ENCODE data around the gene DVL1.

Gene DVL1

DNA sequence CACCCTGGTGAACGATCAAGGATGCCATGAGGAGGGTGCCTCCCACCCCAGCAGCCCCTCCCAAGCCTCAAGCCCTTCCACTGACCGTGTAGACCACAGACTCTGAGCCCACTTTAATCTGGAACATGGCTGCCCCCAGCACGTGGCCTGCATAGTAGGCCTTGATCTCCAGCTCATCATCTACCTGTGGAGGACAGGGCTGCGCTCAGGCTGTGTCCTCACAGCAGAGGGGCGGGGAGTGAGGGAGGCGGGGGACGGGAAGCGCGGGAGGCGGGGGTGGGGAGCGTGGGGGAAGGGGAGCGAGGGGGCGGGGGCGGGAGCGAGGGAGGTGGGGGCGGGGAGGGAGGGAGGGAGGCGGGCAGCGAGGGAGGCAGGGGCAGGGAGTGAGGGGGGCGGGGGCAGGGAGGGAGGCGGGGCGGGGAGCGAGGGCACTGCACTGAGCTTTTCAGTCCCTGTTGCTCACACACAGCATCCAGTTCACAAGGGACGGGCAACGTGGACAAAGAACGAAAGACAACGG is 33.7 kb downstream of the DVL1 start:
- no peaks in the 10 kb centered on the region for H3K9me3 ChIP-seq (ENCODE audit: severe bottlenecking)
- DNase-seq = peak; percentile 87
- H3K27ac ChIP-seq = peak overlapping the region; percentile 76
- H3K27me3 ChIP-seq (ENCODE audit: insufficient read depth, low read depth, severe bottlenecking) = no peaks in the 10 kb centered on the region
- peaks cover 93% of the 10 kb centered on the region for H3K36me3 ChIP-seq
- TF ChIP-seq, protein P1, sequence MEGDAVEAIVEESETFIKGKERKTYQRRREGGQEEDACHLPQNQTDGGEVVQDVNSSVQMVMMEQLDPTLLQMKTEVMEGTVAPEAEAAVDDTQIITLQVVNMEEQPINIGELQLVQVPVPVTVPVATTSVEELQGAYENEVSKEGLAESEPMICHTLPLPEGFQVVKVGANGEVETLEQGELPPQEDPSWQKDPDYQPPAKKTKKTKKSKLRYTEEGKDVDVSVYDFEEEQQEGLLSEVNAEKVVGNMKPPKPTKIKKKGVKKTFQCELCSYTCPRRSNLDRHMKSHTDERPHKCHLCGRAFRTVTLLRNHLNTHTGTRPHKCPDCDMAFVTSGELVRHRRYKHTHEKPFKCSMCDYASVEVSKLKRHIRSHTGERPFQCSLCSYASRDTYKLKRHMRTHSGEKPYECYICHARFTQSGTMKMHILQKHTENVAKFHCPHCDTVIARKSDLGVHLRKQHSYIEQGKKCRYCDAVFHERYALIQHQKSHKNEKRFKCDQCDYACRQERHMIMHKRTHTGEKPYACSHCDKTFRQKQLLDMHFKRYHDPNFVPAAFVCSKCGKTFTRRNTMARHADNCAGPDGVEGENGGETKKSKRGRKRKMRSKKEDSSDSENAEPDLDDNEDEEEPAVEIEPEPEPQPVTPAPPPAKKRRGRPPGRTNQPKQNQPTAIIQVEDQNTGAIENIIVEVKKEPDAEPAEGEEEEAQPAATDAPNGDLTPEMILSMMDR (IDR thresholded peaks at IDR 0.05; ENCODE audit: low read depth, low read length) = no peak
- H3K4me3 ChIP-seq (ENCODE audit: low read depth, low read length) = no peak overlapping the region

DNA sequence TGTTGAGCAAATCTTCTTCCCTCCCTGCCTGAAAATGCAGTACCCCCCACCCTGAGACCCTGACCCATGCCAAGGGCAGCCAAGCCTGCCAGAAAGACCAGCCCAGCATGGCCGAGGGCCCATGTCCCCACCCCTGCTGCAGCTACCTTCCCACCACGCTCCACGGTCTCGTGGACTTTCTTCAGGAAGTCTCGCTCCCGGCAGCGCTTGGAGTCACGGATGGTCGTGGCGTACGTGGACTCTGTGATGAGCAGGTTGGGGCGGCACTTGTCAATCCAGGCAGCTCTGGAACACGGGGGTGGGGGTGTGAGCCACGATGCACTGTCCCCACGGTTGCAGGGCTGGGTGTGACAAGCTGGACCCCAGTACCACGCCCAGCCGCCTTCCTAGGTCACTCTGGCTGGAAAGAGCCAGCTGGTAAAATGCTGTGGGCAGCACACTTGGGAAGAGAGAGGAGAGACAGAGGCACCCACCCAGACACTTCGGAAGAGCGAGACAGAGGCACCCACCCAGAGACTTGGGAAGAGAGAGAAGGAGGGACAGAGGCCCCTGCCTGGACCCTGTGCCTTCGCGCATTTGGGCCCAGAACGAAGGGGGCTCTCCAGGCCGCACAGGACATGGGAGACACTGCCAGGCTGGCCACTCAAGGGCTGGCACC is 34.4 kb downstream of the DVL1 start:
- Histone ChIP-seq H3K4me3 (ENCODE audit: low read depth, low read length) (no peak overlapping the region), H3K27ac (peak overlapping the region; percentile 76), H3K27me3 (ENCODE audit: insufficient read depth, low read depth, severe bottlenecking) (no peaks in the 10 kb centered on the region), H3K36me3 (peaks cover 93% of the 10 kb centered on the region), H3K9me3 (ENCODE audit: severe bottlenecking) (no peaks in the 10 kb centered on the region)
- TF ChIP-seq, protein P1 (IDR thresholded peaks at IDR 0.05; ENCODE audit: low read depth, low read length) = no peak
- no peak for DNase-seq

DNA sequence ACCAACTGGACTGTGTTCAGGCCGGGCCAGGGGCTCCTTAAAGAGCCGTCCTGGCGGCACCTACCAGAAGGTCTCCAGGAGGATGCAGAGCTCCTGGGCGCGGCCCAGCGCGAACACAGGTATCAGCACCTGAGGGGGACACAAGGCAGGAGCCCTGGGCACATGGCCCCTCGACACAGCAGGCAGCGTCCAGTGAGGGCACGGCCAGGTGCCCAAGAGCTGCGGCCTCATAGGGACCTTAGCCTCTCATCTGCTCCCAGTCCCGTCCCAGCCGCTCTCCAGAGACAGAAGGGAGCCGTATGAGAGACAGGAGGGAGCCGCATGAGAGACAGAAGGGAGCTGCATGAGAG is 35.0 kb downstream of the DVL1 start:
- no peaks in the 10 kb centered on the region for H3K9me3 ChIP-seq (ENCODE audit: severe bottlenecking)
- H3K36me3 ChIP-seq = peaks cover 93% of the 10 kb centered on the region
- TF ChIP-seq, protein P1 (IDR thresholded peaks at IDR 0.05; ENCODE audit: low read depth, low read length) = no peak
- H3K27me3 ChIP-seq (ENCODE audit: insufficient read depth, low read depth, severe bottlenecking) = no peaks in the 10 kb centered on the region
- no peak for DNase-seq
- H3K4me3 ChIP-seq (ENCODE audit: low read depth, low read length) = no peak overlapping the region
- peak overlapping the region; percentile 27; the same call in 1 of the 2 replicates for H3K27ac ChIP-seq

DNA sequence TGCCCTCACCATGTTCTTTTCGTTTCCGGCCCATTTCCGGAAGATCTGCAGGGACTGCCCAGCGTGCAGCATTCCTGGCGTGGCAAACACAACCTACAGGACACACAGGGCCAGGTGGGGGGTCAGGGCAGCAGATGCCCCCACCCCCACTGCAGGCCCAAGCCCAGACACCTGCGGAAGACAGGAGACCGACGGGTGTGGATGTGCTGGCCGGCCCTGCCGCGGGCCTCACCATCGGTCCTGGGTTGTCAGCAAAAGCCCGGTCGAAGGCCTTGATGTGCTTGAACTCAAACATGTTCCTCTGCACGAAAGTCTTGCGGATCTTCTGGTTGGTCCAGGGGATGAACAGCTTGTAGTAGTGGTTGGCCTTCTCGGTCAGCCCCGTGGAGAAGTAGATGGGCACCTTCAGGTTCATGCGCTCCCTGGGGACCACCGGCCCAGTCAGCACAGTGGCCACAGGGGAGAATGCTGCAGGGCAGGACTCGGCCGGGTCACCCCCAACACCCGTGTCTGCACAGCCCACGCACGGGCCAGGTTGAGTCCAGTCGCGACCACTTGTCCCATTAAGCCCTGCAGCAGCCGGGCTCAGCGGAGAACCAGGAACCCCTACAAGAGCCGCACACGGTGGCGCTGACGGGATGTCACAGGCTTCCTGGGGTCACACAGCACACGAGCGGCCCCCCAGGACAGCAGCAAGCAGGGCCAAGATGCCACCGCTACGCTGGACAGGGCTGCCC is 35.5 kb downstream of the DVL1 start:
- Histone ChIP-seq H3K9me3 (ENCODE audit: severe bottlenecking) (no peaks in the 10 kb centered on the region), H3K36me3 (peaks cover 93% of the 10 kb centered on the region), H3K4me3 (ENCODE audit: low read depth, low read length) (no peak overlapping the region), H3K27me3 (ENCODE audit: insufficient read depth, low read depth, severe bottlenecking) (no peaks in the 10 kb centered on the region), H3K27ac (no peak overlapping the region; the same call in 1 of the 2 replicates)
- TF ChIP-seq, protein P1 (IDR thresholded peaks at IDR 0.05; ENCODE audit: low read depth, low read length) = no peak
- DNase-seq = no peak

DNA sequence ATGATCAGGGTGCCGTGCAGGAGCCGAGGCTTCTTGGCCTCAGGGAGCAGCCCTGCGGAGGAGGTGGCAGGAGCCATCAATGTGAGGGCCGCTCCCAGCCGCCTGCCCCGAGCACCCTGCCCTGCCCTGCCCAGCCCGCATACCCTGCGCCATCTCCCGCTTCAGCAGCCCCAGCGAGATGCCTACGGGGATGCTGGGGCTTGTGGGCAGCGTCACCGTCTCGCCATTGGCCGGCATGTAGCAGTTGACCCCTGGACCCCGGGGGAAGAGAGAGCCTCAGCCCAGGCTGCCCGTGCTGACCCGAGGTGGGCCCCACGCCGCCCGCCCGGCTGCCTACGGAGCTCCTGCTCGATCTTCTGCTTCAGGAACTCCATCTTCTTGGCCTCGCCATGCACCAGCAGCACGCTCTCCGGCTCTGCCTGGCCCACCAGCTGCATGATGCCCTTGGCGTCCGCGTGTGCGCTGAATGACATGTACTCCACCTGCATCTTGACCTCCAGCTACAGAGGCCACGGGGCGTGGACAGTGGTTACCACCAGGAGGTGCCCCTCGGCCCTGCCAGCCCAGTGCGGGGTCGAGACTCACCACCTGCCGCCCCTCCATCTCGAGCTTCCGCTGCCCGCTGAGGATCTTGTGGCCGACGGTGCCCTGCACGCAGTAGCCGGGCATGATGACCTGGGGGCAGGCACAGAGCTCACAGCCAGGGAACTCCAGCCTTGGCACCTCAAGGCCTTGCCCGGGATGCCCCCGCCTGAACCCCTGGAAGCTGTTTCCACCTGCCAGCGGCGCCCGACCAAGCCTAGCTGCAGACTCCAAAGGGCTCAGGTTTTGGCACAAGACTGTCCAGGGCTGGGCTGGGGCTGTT is 36.5 kb downstream of the DVL1 start:
- Histone ChIP-seq H3K27me3 (ENCODE audit: insufficient read depth, low read depth, severe bottlenecking) (no peaks in the 10 kb centered on the region), H3K36me3 (peaks cover 88% of the 10 kb centered on the region), H3K4me3 (ENCODE audit: low read depth, low read length) (no peak overlapping the region), H3K27ac (no peak overlapping the region; the same call in 1 of the 2 replicates), H3K9me3 (ENCODE audit: severe bottlenecking) (no peaks in the 10 kb centered on the region)
- TF ChIP-seq, protein P1 (IDR thresholded peaks at IDR 0.05; ENCODE audit: low read depth, low read length) = no peak
- DNase-seq = no peak
